K562 (cell line): ENCODE results near the gene MICAL2. TPM values are rescaled to one million over a fixed set of nuclear protein-coding genes. Genes with fewer than 3 reads are reported as not detected.

Experiments
- JUND ChIP-seq, 2 experiments: IDR thresholded peaks; 2 replicates in 1 of 2; 3 replicates in 1 of 2; pipeline ENCODE4 v1.6.1; 2011; ENCODE audit warnings: borderline replicate concordance in 2 of 2, low read depth in 2 of 2, low read length in 2 of 2, improper control_type of control experiment in 1 of 2, missing biosample characterization in 1 of 2, missing genetic modification characterization in 1 of 2, missing genetic modification reagents in 1 of 2
- LEF1 ChIP-seq: fragments of 450-650 bp; IDR thresholded peaks from 2 replicates; pipeline ENCODE4 v1.6.1; 2016; ENCODE audit warnings: mild to moderate bottlenecking
- MTA1 ChIP-seq: fragments of 450-650 bp; IDR thresholded peaks from 2 replicates; pipeline ENCODE4 v1.6.1; 2017; ENCODE audit warnings: borderline replicate concordance
- NFE2 ChIP-seq: IDR thresholded peaks from 2 replicates; pipeline ENCODE4 v1.6.1; 2014; ENCODE audit warnings: antibody characterized with exemption, low read depth
- SMAD4 ChIP-seq: fragments of 250-450 bp; sonication (Bioruptor Pico); conservative IDR thresholded peaks from 2 replicates; pipeline ENCODE4 v1.8.0; 2021; ENCODE audit warnings: inconsistent platforms, mild to moderate bottlenecking, moderate library complexity
- SMARCE1 ChIP-seq: fragments of 450-650 bp; IDR thresholded peaks from 2 replicates; pipeline ENCODE4 v1.7.1; 2016; ENCODE audit warnings: mild to moderate bottlenecking
- ZKSCAN1 ChIP-seq: fragments of 150-350 bp; IDR thresholded peaks from 2 replicates; pipeline ENCODE4 v1.6.1; 2016; ENCODE audit warnings: low read depth, low read length
- ZNF507 ChIP-seq: conservative IDR thresholded peaks from 2 replicates; pipeline ENCODE4 v1.6.1; 2017; ENCODE audit warnings: missing genetic modification characterization, missing compliant biosample characterization
- polyA plus RNA-seq, 8 experiments: library from polyadenylated mRNA; depleted of rRNA in 4 of 8; stranded (reverse) in 5 of 8; unstranded in 3 of 8; fragments of >200 nt; fragmentation: Nextera tagmentation in 2 of 8; fragmentation: Illumina TruSeq in 1 of 8; extraction: Ambion mirVana in 2 of 8; extraction: Trizol in 1 of 8; gene quantifications; 2 replicates each; pipeline versions ENCODE4 v1.2.1 to v1.2.3, GENCODE V29; 2011 to 2014; ENCODE audit warnings: inconsistent platforms in 1 of 8, missing spikeins in 1 of 8
- total RNA-seq, 7 experiments: library from RNA; depleted of rRNA in 6 of 7; stranded (reverse); fragments of >200 nt in 6 of 7; fragmentation: Illumina TruSeq in 2 of 7; extraction: Trizol in 2 of 7; gene quantifications; 2 replicates each; pipeline versions ENCODE4 v1.2.1 to v1.2.3, GENCODE V29; 2011 to 2021; ENCODE audit warnings: low replicate concordance in 1 of 7
- TF ChIP-seq, protein P1 (sequence below), 2 experiments: fragments of 450-650 bp; IDR thresholded peaks; 2 replicates each; pipeline ENCODE4 v1.6.1; 2016; ENCODE audit warnings: mild to moderate bottlenecking in 2 of 2, borderline replicate concordance in 1 of 2, low read depth in 1 of 2, moderate library complexity in 1 of 2
- TF ChIP-seq, protein P2 (sequence below): sonication (generic); formaldehyde crosslinking; IDR thresholded peaks from 2 replicates; pipeline ENCODE4 v1.8.1; 2023; ENCODE audit warnings: missing genetic modification reagents, mild to moderate bottlenecking, borderline replicate concordance
- TF ChIP-seq, protein P3 (sequence below): sonication (generic); formaldehyde crosslinking; IDR thresholded peaks from 2 replicates; pipeline ENCODE4 v1.8.1; 2023; ENCODE audit warnings: mild to moderate bottlenecking, missing genetic modification reagents

The MICAL2 gene
- total and polyA plus RNA-seq, 9 of the 15 experiments (the other 6 are each of a cell fraction or from before 2014, with no cell fraction given) = 4.7 to 64.2 (median 33.6) TPM

- TF ChIP-seq, protein P1, sequence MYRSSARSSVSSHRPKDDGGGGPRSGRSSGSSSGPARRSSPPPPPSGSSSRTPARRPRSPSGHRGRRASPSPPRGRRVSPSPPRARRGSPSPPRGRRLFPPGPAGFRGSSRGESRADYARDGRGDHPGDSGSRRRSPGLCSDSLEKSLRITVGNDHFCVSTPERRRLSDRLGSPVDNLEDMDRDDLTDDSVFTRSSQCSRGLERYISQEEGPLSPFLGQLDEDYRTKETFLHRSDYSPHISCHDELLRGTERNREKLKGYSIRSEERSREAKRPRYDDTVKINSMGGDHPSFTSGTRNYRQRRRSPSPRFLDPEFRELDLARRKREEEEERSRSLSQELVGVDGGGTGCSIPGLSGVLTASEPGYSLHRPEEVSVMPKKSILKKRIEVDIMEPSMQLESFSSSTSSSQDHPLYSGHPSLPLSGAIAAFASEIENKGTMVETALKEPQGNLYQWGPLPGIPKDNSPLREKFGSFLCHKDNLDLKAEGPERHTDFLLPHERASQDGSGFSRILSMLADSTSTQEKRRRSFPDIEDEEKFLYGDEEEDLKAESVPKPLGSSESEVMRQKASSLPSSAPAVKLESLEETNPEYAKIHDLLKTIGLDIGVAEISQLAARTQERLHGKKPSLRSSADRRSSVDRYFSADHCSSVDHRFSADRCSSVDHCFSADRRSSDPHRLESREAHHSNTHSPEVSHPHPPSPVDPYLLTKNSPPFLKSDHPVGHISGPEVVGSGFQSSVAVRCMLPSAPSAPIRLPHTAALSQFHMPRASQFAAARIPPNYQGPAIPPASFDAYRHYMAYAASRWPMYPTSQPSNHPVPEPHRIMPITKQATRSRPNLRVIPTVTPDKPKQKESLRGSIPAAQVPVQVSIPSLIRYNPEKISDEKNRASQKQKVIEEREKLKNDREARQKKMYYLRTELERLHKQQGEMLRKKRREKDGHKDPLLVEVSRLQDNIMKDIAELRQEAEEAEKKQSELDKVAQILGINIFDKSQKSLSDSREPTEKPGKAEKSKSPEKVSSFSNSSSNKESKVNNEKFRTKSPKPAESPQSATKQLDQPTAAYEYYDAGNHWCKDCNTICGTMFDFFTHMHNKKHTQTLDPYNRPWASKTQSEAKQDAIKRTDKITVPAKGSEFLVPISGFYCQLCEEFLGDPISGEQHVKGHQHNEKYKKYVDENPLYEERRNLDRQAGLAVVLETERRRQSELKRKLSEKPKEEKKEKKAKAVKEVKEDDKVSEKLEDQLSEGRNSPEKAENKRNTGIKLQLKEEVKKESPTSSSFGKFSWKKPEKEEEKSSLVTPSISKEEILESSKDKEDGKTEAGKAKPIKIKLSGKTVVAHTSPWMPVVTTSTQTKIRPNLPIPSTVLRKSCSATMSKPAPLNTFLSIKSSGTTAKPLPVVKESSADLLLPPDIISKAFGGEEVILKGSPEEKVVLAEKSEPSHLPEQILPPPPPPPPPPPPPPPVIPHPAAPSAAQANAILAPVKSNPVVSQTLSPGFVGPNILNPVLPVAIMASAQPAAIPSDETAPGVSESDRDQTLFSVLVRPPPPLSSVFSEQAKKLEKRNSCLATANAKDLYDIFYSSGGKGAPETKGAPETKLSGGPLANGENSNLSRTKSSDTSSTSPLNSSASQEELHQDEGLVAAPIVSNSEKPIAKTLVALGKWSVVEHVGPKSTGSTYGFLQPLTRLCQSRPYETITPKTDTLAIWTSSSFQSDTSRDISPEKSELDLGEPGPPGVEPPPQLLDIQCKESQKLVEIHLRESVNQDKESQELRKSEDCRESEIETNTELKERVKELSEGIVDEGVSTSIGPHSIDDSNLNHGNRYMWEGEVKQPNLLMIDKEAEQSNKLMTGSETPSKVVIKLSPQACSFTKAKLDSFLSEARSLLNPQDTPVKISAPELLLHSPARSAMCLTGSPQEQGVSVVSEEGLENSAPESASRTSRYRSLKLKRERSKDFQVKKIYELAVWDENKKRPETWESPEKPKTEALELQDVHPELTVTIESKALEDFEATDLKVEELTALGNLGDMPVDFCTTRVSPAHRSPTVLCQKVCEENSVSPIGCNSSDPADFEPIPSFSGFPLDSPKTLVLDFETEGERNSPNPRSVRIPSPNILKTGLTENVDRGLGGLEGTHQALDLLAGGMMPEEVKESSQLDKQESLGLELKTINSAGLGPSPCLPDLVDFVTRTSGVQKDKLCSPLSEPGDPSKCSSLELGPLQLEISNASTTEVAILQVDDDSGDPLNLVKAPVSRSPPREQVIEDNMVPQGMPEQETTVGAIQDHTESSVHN (IDR thresholded peaks at IDR 0.05; ENCODE audit: borderline replicate concordance in 1 of 2, low read depth in 1 of 2) = no peak
- TF ChIP-seq SMAD4 (peak; percentile 69), LEF1 (peak; percentile 69; the same call in 1 of the 2 replicates), NFE2 (no peak), JUND (IDR thresholded peaks at IDR 0.05; ENCODE audit: borderline replicate concordance, low read depth, low read length) (peak; percentile 16; the same call in 1 of the 2 replicates), JUND (tag; IDR thresholded peaks at IDR 0.05; ENCODE audit: borderline replicate concordance, low read depth, low read length) (peak; percentile 49; the same call in 2 of the 3 replicates), SMARCE1 (peak; percentile 74; the same call in 1 of the 2 replicates), ZNF507 (tag) (no peak), MTA1 (0 out of 2 replicates have a peak, but pooled peaks have one; percentile 30), ZKSCAN1 (peak; percentile 33; the same call in 1 of the 2 replicates)
- TF ChIP-seq, protein P2, sequence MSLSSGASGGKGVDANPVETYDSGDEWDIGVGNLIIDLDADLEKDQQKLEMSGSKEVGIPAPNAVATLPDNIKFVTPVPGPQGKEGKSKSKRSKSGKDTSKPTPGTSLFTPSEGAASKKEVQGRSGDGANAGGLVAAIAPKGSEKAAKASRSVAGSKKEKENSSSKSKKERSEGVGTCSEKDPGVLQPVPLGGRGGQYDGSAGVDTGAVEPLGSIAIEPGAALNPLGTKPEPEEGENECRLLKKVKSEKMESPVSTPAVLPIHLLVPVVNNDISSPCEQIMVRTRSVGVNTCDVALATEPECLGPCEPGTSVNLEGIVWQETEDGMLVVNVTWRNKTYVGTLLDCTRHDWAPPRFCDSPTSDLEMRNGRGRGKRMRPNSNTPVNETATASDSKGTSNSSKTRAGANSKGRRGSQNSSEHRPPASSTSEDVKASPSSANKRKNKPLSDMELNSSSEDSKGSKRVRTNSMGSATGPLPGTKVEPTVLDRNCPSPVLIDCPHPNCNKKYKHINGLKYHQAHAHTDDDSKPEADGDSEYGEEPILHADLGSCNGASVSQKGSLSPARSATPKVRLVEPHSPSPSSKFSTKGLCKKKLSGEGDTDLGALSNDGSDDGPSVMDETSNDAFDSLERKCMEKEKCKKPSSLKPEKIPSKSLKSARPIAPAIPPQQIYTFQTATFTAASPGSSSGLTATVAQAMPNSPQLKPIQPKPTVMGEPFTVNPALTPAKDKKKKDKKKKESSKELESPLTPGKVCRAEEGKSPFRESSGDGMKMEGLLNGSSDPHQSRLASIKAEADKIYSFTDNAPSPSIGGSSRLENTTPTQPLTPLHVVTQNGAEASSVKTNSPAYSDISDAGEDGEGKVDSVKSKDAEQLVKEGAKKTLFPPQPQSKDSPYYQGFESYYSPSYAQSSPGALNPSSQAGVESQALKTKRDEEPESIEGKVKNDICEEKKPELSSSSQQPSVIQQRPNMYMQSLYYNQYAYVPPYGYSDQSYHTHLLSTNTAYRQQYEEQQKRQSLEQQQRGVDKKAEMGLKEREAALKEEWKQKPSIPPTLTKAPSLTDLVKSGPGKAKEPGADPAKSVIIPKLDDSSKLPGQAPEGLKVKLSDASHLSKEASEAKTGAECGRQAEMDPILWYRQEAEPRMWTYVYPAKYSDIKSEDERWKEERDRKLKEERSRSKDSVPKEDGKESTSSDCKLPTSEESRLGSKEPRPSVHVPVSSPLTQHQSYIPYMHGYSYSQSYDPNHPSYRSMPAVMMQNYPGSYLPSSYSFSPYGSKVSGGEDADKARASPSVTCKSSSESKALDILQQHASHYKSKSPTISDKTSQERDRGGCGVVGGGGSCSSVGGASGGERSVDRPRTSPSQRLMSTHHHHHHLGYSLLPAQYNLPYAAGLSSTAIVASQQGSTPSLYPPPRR (CRISPR knock-in tag) = no peak
- TF ChIP-seq, protein P3, sequence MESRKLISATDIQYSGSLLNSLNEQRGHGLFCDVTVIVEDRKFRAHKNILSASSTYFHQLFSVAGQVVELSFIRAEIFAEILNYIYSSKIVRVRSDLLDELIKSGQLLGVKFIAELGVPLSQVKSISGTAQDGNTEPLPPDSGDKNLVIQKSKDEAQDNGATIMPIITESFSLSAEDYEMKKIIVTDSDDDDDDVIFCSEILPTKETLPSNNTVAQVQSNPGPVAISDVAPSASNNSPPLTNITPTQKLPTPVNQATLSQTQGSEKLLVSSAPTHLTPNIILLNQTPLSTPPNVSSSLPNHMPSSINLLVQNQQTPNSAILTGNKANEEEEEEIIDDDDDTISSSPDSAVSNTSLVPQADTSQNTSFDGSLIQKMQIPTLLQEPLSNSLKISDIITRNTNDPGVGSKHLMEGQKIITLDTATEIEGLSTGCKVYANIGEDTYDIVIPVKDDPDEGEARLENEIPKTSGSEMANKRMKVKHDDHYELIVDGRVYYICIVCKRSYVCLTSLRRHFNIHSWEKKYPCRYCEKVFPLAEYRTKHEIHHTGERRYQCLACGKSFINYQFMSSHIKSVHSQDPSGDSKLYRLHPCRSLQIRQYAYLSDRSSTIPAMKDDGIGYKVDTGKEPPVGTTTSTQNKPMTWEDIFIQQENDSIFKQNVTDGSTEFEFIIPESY (CRISPR knock-in tag) = peak; percentile 74
Observed at GRCh38 chr11:12192794-12193514, 82.6 kb downstream of the MICAL2 start (continued).
